ENCODE measurements around the gene EVPL. TPM values are rescaled to one million over a fixed set of nuclear protein-coding genes. Genes with fewer than 3 reads are reported as not detected.

EVPL gene
- total and polyA plus RNA-seq, 8 donors: 1.2 to 105 (median 9.0) TPM

DNA sequence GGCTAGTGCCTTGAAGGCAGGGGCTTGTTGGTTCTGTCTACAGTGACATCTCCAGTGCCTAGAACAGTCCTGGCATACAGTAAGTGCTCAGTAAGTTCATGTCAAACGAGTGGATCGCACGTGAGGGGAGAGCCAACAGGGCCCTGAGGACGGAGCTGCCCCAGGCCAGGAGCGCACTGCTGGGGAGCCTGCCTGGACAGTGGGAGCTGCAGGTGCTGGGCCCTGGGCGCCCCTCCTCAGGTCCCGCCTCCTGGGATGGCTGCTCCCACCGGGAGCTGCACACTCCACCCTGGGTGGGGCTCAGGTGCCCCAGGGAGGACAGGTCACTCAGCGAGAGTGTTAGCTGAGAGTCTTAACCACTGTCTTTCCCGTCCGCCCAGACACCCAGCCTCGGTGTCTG, 1.8 kb downstream of the EVPL start:
- Histone ChIP-seq H3K27ac (no peak overlapping the region), H3K27me3 (peaks cover 0 to 17% (median 0%) of the 10 kb centered on the region in 3 donors), H3K36me3 (peaks cover 0 to 13% (median 10%) of the 10 kb centered on the region in 4 donors), H3K9me3 (no peaks in the 10 kb centered on the region), H3K4me1 (peaks cover 6 to 32% (median 18%) of the 10 kb centered on the region in 4 donors), H3K4me3 (no peak overlapping the region)
- WGBS, 5 donors: 78 to 92% (median 89%) methylated on average over 7 to 12 of the region's 12 CpGs
- intact Hi-C loops (cut with DNase I; ENCODE audit: low total_unique reads): loop anchor here (10.0 kb wide), 1 partner anchor 270 kb away; no protein-coding TSS in a partner anchor
- no peak for DNase-seq
- TF ChIP-seq POLR2AphosphoS5 (IDR thresholded peaks at IDR 0.05): no peak
- no peak for TF ChIP-seq EP300 (IDR thresholded peaks at IDR 0.05)
- TF ChIP-seq, protein P1, sequence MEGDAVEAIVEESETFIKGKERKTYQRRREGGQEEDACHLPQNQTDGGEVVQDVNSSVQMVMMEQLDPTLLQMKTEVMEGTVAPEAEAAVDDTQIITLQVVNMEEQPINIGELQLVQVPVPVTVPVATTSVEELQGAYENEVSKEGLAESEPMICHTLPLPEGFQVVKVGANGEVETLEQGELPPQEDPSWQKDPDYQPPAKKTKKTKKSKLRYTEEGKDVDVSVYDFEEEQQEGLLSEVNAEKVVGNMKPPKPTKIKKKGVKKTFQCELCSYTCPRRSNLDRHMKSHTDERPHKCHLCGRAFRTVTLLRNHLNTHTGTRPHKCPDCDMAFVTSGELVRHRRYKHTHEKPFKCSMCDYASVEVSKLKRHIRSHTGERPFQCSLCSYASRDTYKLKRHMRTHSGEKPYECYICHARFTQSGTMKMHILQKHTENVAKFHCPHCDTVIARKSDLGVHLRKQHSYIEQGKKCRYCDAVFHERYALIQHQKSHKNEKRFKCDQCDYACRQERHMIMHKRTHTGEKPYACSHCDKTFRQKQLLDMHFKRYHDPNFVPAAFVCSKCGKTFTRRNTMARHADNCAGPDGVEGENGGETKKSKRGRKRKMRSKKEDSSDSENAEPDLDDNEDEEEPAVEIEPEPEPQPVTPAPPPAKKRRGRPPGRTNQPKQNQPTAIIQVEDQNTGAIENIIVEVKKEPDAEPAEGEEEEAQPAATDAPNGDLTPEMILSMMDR (IDR thresholded peaks at IDR 0.05): no peak
- TF ChIP-seq POLR2A (IDR thresholded peaks at IDR 0.05): no peak

DNA sequence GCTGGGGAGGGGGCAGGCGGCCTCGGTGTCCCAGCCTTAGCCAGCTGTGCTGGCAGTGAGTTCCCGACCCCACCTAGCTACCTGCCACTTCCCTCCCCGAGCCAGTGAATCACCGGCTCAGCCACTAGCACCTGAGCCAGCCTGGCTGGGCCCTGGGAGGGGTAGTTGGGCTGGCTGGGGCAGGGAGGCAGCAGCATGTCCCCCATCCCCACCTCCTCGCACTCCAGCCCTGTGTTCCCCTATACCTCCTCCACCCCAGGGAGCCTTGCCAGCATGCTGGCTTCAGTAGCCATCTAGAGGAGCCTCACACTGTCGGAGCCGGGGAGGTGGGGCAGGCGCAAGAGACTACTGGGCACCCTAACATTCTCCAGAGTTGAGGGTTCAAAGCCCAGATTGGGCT, 2.8 kb downstream of the EVPL start:
- Histone ChIP-seq H3K27me3 (peaks cover 0 to 17% (median 0%) of the 10 kb centered on the region in 3 donors), H3K36me3 (peaks cover 0 to 13% (median 10%) of the 10 kb centered on the region in 4 donors), H3K9me3 (no peaks in the 10 kb centered on the region), H3K4me3 (no peak overlapping the region), H3K4me1 (peaks cover 3 to 26% (median 14%) of the 10 kb centered on the region in 4 donors), H3K27ac (no peak overlapping the region)
- WGBS, 5 donors: 75 to 85% (median 82%) methylated on average over 8 to 9 of the region's 9 CpGs
- DNase-seq: no peak
- intact Hi-C loops (cut with DNase I; ENCODE audit: low total_unique reads): loop anchor here (10.0 kb wide), 1 partner anchor 270 kb away; no protein-coding TSS in a partner anchor
- no peak for TF ChIP-seq EP300 (IDR thresholded peaks at IDR 0.05)
- TF ChIP-seq, protein P1 (IDR thresholded peaks at IDR 0.05): no peak
- TF ChIP-seq POLR2AphosphoS5 (IDR thresholded peaks at IDR 0.05): no peak
- no peak for TF ChIP-seq POLR2A (IDR thresholded peaks at IDR 0.05)

DNA sequence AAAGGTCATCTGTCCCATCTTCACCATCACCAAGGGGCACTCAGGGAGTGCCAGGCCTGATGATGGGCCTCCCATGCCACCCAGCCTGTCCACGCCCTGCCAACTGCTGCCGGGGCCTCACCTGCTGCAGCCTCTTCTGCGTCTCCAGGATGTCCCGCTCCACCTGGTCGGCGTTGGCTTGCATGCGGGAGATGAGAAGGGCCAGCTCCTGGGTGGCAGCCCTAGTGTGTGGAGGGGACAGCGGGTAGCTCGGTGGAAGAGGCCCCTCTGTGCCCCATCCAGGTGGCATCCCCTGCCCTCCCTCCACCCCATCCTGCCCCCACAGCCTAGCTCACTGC, 3.2 kb downstream of the EVPL start:
- intact Hi-C loops (cut with DNase I; ENCODE audit: low total_unique reads): loop anchor here (10.0 kb wide), 1 partner anchor 271 kb away; no protein-coding TSS in a partner anchor
- H3K27me3 ChIP-seq: peaks cover 0 to 17% (median 0%) of the 10 kb centered on the region in 3 donors
- H3K9me3 ChIP-seq: no peaks in the 10 kb centered on the region
- 87 to 97% (median 95%) methylated on average over 7 to 9 of the region's 9 CpGs for WGBS, 5 donors
- H3K4me1 ChIP-seq: peaks cover 0 to 21% (median 10%) of the 10 kb centered on the region in 4 donors
- no peak overlapping the region for H3K27ac ChIP-seq
- peaks cover 0 to 15% (median 10%) of the 10 kb centered on the region in 4 donors for H3K36me3 ChIP-seq
- TF ChIP-seq, protein P1 (IDR thresholded peaks at IDR 0.05): no peak
- TF ChIP-seq EP300 (IDR thresholded peaks at IDR 0.05) (no peak), POLR2AphosphoS5 (IDR thresholded peaks at IDR 0.05) (no peak), POLR2A (IDR thresholded peaks at IDR 0.05) (no peak)
- no peak for DNase-seq
- no peak overlapping the region for H3K4me3 ChIP-seq

DNA sequence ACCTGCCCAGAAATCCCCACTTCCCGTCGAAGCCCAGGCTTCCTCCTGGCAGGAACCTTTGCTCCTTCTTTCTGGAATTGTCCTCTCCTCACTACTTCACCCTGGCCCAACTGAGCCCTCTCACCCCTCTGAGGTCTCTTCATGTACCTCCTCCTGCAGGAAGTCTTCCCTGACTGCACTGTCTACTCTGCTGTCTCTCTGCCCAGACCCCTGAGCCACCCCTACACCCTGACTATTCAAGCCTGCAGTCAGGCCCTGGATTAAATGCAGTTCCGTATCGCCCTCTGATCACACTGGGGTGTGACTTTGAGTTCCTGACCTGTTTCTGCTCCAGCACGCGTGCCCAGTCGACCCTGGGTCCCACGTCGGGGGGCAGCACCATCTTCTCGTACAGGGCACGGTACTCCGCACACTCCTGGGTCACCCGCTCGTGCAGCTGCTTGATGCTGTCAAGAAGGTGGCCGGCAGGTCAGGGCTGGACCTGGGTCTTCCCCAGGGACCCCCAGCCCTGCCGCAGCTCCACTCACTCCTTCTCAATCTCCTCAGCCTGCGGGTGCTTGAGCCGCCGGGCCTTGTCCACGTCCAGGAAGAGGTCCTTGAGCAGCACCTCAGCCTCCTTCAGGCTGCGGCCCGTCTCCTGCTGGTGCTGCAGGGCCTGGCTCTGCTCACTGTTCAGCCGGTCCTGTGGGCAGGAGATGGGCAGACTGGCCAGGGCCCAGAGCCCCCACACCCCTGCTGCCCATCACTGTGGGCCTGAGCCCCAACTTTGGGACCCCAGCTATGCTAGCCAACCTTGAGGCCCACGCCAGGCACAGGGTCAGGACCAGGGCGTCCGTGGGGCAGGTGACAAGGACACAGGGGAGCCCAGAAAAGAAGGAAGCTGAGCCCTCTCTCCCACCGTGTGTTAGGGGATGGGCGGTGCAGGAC, 3.9 kb downstream of the EVPL start:
- 90 to 97% (median 92%) methylated on average over 23 to 28 of the region's 28 CpGs for WGBS, 5 donors
- intact Hi-C loops (cut with DNase I; ENCODE audit: low total_unique reads): loop anchor here (10.0 kb wide), 1 partner anchor 272 kb away; no protein-coding TSS in a partner anchor
- no peak overlapping the region for H3K4me3 ChIP-seq
- H3K27me3 ChIP-seq: peaks cover 0 to 17% (median 0%) of the 10 kb centered on the region in 3 donors
- no peaks in the 10 kb centered on the region for H3K9me3 ChIP-seq
- no peak for TF ChIP-seq EP300 (IDR thresholded peaks at IDR 0.05)
- TF ChIP-seq, protein P1 (IDR thresholded peaks at IDR 0.05): no peak
- TF ChIP-seq POLR2A (IDR thresholded peaks at IDR 0.05): no peak
- no peak for TF ChIP-seq POLR2AphosphoS5 (IDR thresholded peaks at IDR 0.05)
- H3K4me1 ChIP-seq: peaks cover 0 to 21% (median 10%) of the 10 kb centered on the region in 4 donors
- no peak overlapping the region for H3K27ac ChIP-seq
- peaks cover 0 to 21% (median 11%) of the 10 kb centered on the region in 4 donors for H3K36me3 ChIP-seq
- no peak for DNase-seq

Data from stomach (tissue), 9 donors.